HepG2 (cell line): ENCODE measurements around the gene NEK3. TPM values are rescaled to one million over a fixed set of nuclear protein-coding genes. Genes with fewer than 3 reads are reported as not detected.

ENCODE experiments used
- ATAC-seq: fragments of 200-7000 bp; cut with Tn5 transposase; 3 replicates; pipeline ENCODE4 v1.9.1; 2020; ENCODE audit warnings: mild to moderate bottlenecking, moderate library complexity
- BruUV-seq: library from RNA; stranded (reverse); fragments of 400-500 nt; replicated peaks from 2 replicates; lab custom pipeline; 2021; lab: Mats Ljungman, UMichigan
- CTCF ChIA-PET: fragments of 300-600 bp; formaldehyde crosslinking; extraction: SDS; loops from one replicate; lab custom pipeline; 2021; ENCODE audit warnings: low total read pairs, inconsistent platforms, low intra/inter-chr PET ratio; lab: Yijun Ruan, JAX
- POLR2A ChIA-PET: fragments of 350-600 bp; sonication (Branson Sonifier 250); formaldehyde crosslinking; loops from one replicate; lab custom pipeline; 2020; ENCODE audit warnings: antibody characterized with exemption, inconsistent platforms; lab: Yijun Ruan, JAX
- DNase-seq: peaks from one replicate; pipeline ENCODE4 v3.0.0-alpha.2; 2015; ENCODE audit warnings: low spot score
- FAIRE-seq: peaks from 3 replicates; lab custom pipeline; 2011; peaks lifted over from hg19 to GRCh38; lab: Jason Lieb, UNC
- H2AFZ ChIP-seq: one replicate; pipeline ENCODE4 v1.6.1; 2011; ENCODE audit warnings: low read length, inconsistent platforms
- H3K27ac ChIP-seq: fragments of 300-600 bp; 3 replicates; pipeline ENCODE4 v1.8.0; 2011; ENCODE audit warnings: mixed run types, mild to moderate bottlenecking, mixed read lengths, low read length, inconsistent platforms; ENCODE audit not compliant: insufficient read depth; ENCODE audit errors: extremely low read length
- H3K27me3 ChIP-seq, 2 experiments: fragments of 200-600 bp in 1 of 2; 2 replicates in 1 of 2; 3 replicates in 1 of 2; pipeline versions ENCODE4 v1.6.0 to v1.8.0; 2011; ENCODE audit warnings: low read length in 2 of 2, mild to moderate bottlenecking in 2 of 2, moderate library complexity in 2 of 2, inconsistent platforms in 1 of 2; ENCODE audit not compliant: insufficient read depth in 2 of 2, control insufficient read depth in 1 of 2
- H3K36me3 ChIP-seq, 2 experiments: fragments of 200-600 bp in 1 of 2; replicated peaks in 1 of 2; 2 replicates in 1 of 2; 3 replicates in 1 of 2; pipeline versions ENCODE4 v1.5.1 to v1.8.0; 2011; ENCODE audit warnings: low read length in 2 of 2, inconsistent platforms in 1 of 2; ENCODE audit not compliant: insufficient read depth in 2 of 2, control insufficient read depth in 1 of 2
- H3K4me1 ChIP-seq: 2 replicates; pipeline ENCODE4 v1.5.1; 2012; ENCODE audit warnings: low read length, inconsistent platforms; ENCODE audit not compliant: insufficient read depth
- H3K4me2 ChIP-seq: 2 replicates; pipeline ENCODE4 v1.6.0; 2011; ENCODE audit warnings: low read depth, low read length, inconsistent platforms
- H3K4me3 ChIP-seq, 3 experiments: fragments of 200-600 bp in 1 of 3; sonication (generic), shearing (Covaris generic) in 1 of 3; replicated peaks in 1 of 3; 2 replicates each; pipeline ENCODE4 v1.5.1; 2011 to 2016; ENCODE audit warnings: low read length in 3 of 3, inconsistent platforms in 2 of 3, low read depth in 2 of 3, mild to moderate bottlenecking in 2 of 3, control low read depth in 1 of 3, mixed read lengths in 1 of 3; ENCODE audit not compliant: insufficient read depth in 1 of 3
- H3K79me2 ChIP-seq: one replicate; pipeline ENCODE4 v1.6.1; 2011; ENCODE audit warnings: low read length, inconsistent platforms; ENCODE audit not compliant: insufficient read depth
- H3K9ac ChIP-seq: 2 replicates; pipeline ENCODE4 v1.6.0; 2011; ENCODE audit warnings: mild to moderate bottlenecking, low read depth, low read length, inconsistent platforms; ENCODE audit not compliant: insufficient read depth
- H3K9me3 ChIP-seq: 2 replicates; pipeline ENCODE4 v1.5.1; 2012; ENCODE audit warnings: mild to moderate bottlenecking, low read length
- H4K20me1 ChIP-seq: 2 replicates; pipeline ENCODE4 v1.6.0; 2011; ENCODE audit warnings: inconsistent platforms, mild to moderate bottlenecking, low read length, moderate library complexity; ENCODE audit not compliant: insufficient read depth
- ARNTL ChIP-seq: sonication (generic); formaldehyde crosslinking; IDR thresholded peaks from 2 replicates; pipeline ENCODE4 v1.4.0; 2020; ENCODE audit warnings: mild to moderate bottlenecking, missing genetic modification reagents
- CENPX ChIP-seq: sonication (generic); formaldehyde crosslinking; IDR thresholded peaks from 2 replicates; pipeline ENCODE4 v1.9.0; 2021; ENCODE audit warnings: mild to moderate bottlenecking, missing genetic modification reagents, moderate library complexity
- EZH2 ChIP-seq: conservative IDR thresholded peaks from 2 replicates; pipeline ENCODE4 v1.6.1; 2012; ENCODE audit warnings: mild to moderate bottlenecking, low read depth, low read length, moderate library complexity
- NFKBIZ ChIP-seq: IDR thresholded peaks from 2 replicates; pipeline ENCODE4 v1.6.1; 2018; ENCODE audit warnings: missing genetic modification reagents, missing compliant biosample characterization
- ONECUT2 ChIP-seq: sonication (generic); formaldehyde crosslinking; IDR thresholded peaks from 2 replicates; pipeline ENCODE4 v1.4.0; 2020; ENCODE audit warnings: missing genetic modification reagents
- SCMH1 ChIP-seq: sonication (generic); formaldehyde crosslinking; IDR thresholded peaks from 2 replicates; pipeline ENCODE4 v1.9.0; 2021; ENCODE audit warnings: missing genetic modification reagents, mild to moderate bottlenecking, borderline replicate concordance
- SIN3B ChIP-seq: fragments of 150-350 bp; IDR thresholded peaks from 2 replicates; pipeline ENCODE4 v1.6.1; 2014; ENCODE audit warnings: low read length
- THAP11 ChIP-seq: IDR thresholded peaks from 2 replicates; pipeline ENCODE4 v1.6.1; 2016; ENCODE audit warnings: missing biosample characterization, missing genetic modification reagents
- WGBS: methylation state at CpG from one replicate; pipeline ENCODE4 v1.1.6; 2017; ENCODE audit warnings: low lambda C conversion rate; 5-methylcytosine and 5-hydroxymethylcytosine counted together
- in situ Hi-C: cut with HindIII; loops from 2 replicates; pipeline ENCODE4 v1.10.0; 2017; ENCODE audit warnings: low pct_unique_long_range_greater_than_20kb; ENCODE audit not compliant: extremely low pct_ligation_motif_present
- intact Hi-C: fragments of 100-400 bp; cut with micrococcal nuclease; formaldehyde crosslinking; loops from one replicate; pipeline ENCODE4 v1.10.0; 2022; ENCODE audit not compliant: unreplicated experiment
- polyA plus RNA-seq, 8 experiments: library from polyadenylated mRNA; depleted of rRNA in 3 of 8; stranded (reverse) in 7 of 8; unstranded in 1 of 8; fragments of >200 nt; fragmentation: Illumina TruSeq in 4 of 8; extraction: Trizol in 4 of 8; gene quantifications; 2 replicates each; pipeline versions ENCODE4 v1.2.1 to v1.2.3, GENCODE V29; 2011 to 2016; ENCODE audit warnings: low read depth in 4 of 8, missing spikeins in 1 of 8, mixed read lengths in 1 of 8; ENCODE audit not compliant: insufficient read depth in 1 of 8
- total RNA-seq, 5 experiments: library from RNA; depleted of rRNA; stranded (reverse); fragments of >200 nt; fragmentation: Illumina TruSeq; extraction: Trizol; gene quantifications; 2 replicates each; pipeline ENCODE4 v1.2.3, GENCODE V29; 2016; ENCODE audit warnings: low read depth in 1 of 5
- TF ChIP-seq, protein P1 (sequence below): sonication (generic); formaldehyde crosslinking; IDR thresholded peaks from 2 replicates; pipeline ENCODE4 v1.4.0; 2020; ENCODE audit warnings: missing genetic modification reagents
- TF ChIP-seq, protein P2 (sequence below): sonication (generic); formaldehyde crosslinking; IDR thresholded peaks from 2 replicates; pipeline ENCODE4 v1.5.0; 2020; ENCODE audit warnings: mild to moderate bottlenecking, missing genetic modification reagents
- TF ChIP-seq, protein P3 (sequence below): sonication (generic); formaldehyde crosslinking; IDR thresholded peaks from 2 replicates; pipeline ENCODE4 v1.4.0; 2020; ENCODE audit warnings: missing genetic modification reagents
- TF ChIP-seq, protein P4 (sequence below): fragments of 450-650 bp; IDR thresholded peaks from 2 replicates; pipeline ENCODE4 v1.6.1; 2016

The NEK3 gene
- total and polyA plus RNA-seq, 2 of the 13 experiments (the other 11 are each of a cell fraction or from before 2014, with no cell fraction given): 36.7 to 68.2 TPM

DNA sequence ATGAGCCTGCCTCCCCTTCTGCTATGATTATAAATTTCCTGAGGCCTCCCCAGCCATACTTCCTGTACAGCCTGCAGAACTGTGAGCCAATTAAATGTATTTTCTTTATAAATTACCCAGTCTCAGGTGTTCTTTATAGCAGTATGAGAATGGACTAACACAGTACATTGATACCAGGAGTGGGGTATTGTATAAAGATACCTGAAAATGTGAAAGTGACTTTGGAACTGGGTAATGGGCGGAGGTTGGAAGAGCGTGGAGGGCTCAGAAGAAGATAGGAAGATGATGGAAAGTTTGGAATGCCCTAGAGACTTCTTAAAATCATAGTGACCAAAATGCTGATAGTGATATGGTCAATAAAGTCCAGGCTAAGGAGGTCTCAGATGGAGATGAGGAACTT is 63.3 kb downstream of the NEK3 start:
- H3K9me3 ChIP-seq: no peaks in the 10 kb centered on the region
- no peaks in the 10 kb centered on the region for H4K20me1 ChIP-seq
- no TSS peak for BruUV-seq
- intact Hi-C loops: no loop called here
- ATAC-seq (no peak), DNase-seq (no peak), FAIRE-seq (no peak)
- in situ Hi-C loops: no loop called here
- no peak overlapping the region for H3K4me3 ChIP-seq
- no peak overlapping the region for H3K27ac ChIP-seq
- no peaks in the 10 kb centered on the region for H3K27me3 ChIP-seq
- no peak overlapping the region for H3K9ac ChIP-seq
- no peaks in the 10 kb centered on the region for H3K79me2 ChIP-seq
- peaks cover 21% of the 10 kb centered on the region for H3K4me1 ChIP-seq
- no peak overlapping the region for H2AFZ ChIP-seq
- WGBS: 82% methylated on average over 2 of the region's 2 CpGs
- CTCF ChIA-PET: no interaction called here
- H3K36me3 ChIP-seq: no peaks in the 10 kb centered on the region
- POLR2A ChIA-PET: interaction anchor here (1.2 kb wide), 1 partner anchor 26 kb away, joined by 3 read pairs; no protein-coding TSS in a partner anchor
- no peak overlapping the region for H3K4me2 ChIP-seq
- TF ChIP-seq, protein P1, sequence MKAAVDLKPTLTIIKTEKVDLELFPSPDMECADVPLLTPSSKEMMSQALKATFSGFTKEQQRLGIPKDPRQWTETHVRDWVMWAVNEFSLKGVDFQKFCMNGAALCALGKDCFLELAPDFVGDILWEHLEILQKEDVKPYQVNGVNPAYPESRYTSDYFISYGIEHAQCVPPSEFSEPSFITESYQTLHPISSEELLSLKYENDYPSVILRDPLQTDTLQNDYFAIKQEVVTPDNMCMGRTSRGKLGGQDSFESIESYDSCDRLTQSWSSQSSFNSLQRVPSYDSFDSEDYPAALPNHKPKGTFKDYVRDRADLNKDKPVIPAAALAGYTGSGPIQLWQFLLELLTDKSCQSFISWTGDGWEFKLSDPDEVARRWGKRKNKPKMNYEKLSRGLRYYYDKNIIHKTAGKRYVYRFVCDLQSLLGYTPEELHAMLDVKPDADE (CRISPR knock-in tag): no peak
- TF ChIP-seq ARNTL (CRISPR knock-in tag): no peak
- TF ChIP-seq EZH2: no peak
- no peak for TF ChIP-seq ONECUT2 (CRISPR knock-in tag)
- TF ChIP-seq, protein P2, sequence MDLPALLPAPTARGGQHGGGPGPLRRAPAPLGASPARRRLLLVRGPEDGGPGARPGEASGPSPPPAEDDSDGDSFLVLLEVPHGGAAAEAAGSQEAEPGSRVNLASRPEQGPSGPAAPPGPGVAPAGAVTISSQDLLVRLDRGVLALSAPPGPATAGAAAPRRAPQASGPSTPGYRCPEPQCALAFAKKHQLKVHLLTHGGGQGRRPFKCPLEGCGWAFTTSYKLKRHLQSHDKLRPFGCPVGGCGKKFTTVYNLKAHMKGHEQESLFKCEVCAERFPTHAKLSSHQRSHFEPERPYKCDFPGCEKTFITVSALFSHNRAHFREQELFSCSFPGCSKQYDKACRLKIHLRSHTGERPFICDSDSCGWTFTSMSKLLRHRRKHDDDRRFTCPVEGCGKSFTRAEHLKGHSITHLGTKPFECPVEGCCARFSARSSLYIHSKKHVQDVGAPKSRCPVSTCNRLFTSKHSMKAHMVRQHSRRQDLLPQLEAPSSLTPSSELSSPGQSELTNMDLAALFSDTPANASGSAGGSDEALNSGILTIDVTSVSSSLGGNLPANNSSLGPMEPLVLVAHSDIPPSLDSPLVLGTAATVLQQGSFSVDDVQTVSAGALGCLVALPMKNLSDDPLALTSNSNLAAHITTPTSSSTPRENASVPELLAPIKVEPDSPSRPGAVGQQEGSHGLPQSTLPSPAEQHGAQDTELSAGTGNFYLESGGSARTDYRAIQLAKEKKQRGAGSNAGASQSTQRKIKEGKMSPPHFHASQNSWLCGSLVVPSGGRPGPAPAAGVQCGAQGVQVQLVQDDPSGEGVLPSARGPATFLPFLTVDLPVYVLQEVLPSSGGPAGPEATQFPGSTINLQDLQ (CRISPR knock-in tag): no peak
- no peak for TF ChIP-seq SCMH1 (CRISPR knock-in tag)
- TF ChIP-seq CENPX: no peak
- TF ChIP-seq, protein P3, sequence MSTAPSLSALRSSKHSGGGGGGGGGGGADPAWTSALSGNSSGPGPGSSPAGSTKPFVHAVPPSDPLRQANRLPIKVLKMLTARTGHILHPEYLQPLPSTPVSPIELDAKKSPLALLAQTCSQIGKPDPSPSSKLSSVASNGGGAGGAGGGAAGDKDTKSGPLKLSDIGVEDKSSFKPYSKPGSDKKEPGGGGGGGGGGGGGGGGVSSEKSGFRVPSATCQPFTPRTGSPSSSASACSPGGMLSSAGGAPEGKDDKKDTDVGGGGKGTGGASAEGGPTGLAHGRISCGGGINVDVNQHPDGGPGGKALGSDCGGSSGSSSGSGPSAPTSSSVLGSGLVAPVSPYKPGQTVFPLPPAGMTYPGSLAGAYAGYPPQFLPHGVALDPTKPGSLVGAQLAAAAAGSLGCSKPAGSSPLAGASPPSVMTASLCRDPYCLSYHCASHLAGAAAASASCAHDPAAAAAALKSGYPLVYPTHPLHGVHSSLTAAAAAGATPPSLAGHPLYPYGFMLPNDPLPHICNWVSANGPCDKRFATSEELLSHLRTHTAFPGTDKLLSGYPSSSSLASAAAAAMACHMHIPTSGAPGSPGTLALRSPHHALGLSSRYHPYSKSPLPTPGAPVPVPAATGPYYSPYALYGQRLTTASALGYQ (CRISPR knock-in tag): no peak
- no peak for TF ChIP-seq THAP11 (CRISPR knock-in tag)
- TF ChIP-seq, protein P4, sequence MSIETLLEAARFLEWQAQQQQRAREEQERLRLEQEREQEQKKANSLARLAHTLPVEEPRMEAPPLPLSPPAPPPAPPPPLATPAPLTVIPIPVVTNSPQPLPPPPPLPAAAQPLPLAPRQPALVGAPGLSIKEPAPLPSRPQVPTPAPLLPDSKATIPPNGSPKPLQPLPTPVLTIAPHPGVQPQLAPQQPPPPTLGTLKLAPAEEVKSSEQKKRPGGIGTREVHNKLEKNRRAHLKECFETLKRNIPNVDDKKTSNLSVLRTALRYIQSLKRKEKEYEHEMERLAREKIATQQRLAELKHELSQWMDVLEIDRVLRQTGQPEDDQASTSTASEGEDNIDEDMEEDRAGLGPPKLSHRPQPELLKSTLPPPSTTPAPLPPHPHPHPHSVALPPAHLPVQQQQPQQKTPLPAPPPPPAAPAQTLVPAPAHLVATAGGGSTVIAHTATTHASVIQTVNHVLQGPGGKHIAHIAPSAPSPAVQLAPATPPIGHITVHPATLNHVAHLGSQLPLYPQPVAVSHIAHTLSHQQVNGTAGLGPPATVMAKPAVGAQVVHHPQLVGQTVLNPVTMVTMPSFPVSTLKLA: no peak
- no peak for TF ChIP-seq SIN3B
- TF ChIP-seq NFKBIZ (CRISPR knock-in tag): no peak
